SJSA1 (cell line): ENCODE measurements around the gene DLG2. TPM values are rescaled to one million over a fixed set of nuclear protein-coding genes. Genes with fewer than 3 reads are reported as not detected.

Experiments used
- DNase-seq, 2 experiments: peaks; one replicate each; pipeline ENCODE4 v3.0.0-alpha.2; 2015 to 2020; ENCODE audit warnings: low spot score in 2 of 2, low read depth in 1 of 2
- H3K27ac ChIP-seq: fragments of 250-450 bp; sonication (Bioruptor Pico); 2 replicates; pipeline ENCODE4 v1.5.1; 2020; ENCODE audit warnings: mild to moderate bottlenecking, moderate library complexity
- H3K27me3 ChIP-seq: fragments of 250-450 bp; sonication (Bioruptor Pico); replicated peaks from 2 replicates; pipeline ENCODE4 v1.5.1; 2020; ENCODE audit warnings: mild to moderate bottlenecking, moderate library complexity
- H3K36me3 ChIP-seq: fragments of 250-450 bp; sonication (Bioruptor Pico); 2 replicates; pipeline ENCODE4 v1.5.1; 2020; ENCODE audit warnings: mild to moderate bottlenecking
- H3K4me1 ChIP-seq: fragments of 250-450 bp; sonication (Bioruptor Pico); replicated peaks from 2 replicates; pipeline ENCODE4 v1.6.1; 2021; ENCODE audit warnings: mild to moderate bottlenecking
- H3K4me3 ChIP-seq: fragments of 250-450 bp; sonication (Bioruptor Pico); 2 replicates; pipeline ENCODE4 v1.5.1; 2020; ENCODE audit warnings: mild to moderate bottlenecking
- H3K9me3 ChIP-seq: fragments of 250-450 bp; sonication (Bioruptor Pico); replicated peaks from 2 replicates; pipeline ENCODE4 v1.5.1; 2020; ENCODE audit warnings: mild to moderate bottlenecking
- total RNA-seq: library from RNA; depleted of rRNA; stranded (reverse); fragments of >200 nt; shearing (Covaris generic); gene quantifications from 2 replicates; pipeline ENCODE4 v1.2.3, GENCODE V29; 2014

DLG2 gene
- total RNA-seq, 1 experiment from 2014 or later = 0.13 TPM

DNA sequence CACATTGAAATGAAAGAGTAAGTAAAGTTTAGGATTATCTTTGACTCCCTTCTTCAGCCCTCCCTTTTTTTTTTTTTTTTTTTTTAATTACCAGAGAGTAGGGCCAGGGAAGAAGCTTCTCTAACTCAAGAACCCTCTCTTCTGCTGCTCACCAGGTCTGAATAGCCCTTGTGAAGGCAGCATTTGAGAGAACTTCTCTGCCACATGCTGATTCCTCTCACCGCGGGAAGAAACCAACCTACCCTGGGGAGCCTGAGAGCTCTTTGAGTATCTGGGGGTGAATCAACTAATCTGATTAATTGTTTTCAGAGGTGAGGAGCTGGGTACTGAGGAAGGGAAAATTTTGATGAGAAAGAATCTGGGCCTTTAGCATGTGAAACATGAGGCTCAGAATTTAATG is 1906.5 kb downstream of the DLG2 start:
- no peaks in the 10 kb centered on the region for H3K36me3 ChIP-seq
- no peaks in the 10 kb centered on the region for H3K9me3 ChIP-seq
- no peak overlapping the region for H3K27ac ChIP-seq
- H3K27me3 ChIP-seq = no peaks in the 10 kb centered on the region
- no peaks in the 10 kb centered on the region for H3K4me1 ChIP-seq
- no peak for DNase-seq
- H3K4me3 ChIP-seq = no peak overlapping the region

DNA sequence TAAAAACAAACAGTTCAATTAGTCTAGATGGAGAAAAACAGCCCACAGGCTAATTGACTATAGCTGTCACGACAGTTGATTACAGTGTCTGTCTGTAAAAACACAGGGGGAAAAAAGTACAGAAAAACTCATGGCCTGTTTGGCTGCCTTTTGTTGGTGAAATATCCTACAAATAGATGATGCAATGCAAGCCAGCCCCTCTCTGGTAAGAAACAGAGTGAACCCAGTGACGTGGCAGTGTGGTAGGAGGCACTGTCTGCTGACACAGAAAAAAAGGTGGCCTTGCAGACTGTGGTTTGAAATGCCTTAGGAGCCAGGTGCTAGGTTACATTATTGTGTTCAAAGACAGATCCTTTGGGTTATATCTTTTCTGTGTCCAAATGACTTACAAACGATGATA is 1909.6 kb downstream of the DLG2 start:
- Histone ChIP-seq H3K4me1 (no peaks in the 10 kb centered on the region), H3K4me3 (no peak overlapping the region), H3K27ac (no peak overlapping the region), H3K9me3 (no peaks in the 10 kb centered on the region), H3K36me3 (no peaks in the 10 kb centered on the region), H3K27me3 (no peaks in the 10 kb centered on the region)
- DNase-seq = no peak

DNA sequence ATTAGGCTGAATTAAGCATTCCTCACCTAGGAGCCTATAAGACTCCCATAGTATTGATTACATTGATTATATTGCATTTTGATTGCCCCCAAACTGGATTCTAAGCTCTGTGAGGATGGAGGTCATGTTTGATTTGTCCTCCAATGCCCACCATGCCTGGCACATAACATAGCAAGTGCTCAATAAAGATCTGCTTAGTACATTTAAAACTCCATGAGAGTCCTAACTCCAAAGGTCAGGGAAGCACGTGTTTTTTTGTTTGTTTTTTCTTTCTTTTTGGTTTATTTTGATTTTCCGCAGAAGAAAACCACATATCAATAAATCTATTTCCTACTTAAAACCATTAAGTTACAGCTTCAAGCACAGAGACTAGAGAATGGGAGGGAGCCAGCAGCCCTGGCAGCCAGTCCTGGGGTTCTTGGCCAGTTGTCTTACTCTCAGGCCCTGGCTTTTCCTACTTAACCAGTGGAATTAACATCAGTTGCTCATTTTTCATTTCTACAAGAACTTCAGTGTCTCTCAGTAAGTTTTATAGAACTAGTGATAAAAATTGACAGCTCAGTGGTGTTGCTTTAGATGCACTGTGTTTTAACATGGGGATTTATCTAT is 1911.1 kb downstream of the DLG2 start:
- Histone ChIP-seq H3K4me3 (no peak overlapping the region), H3K36me3 (no peaks in the 10 kb centered on the region), H3K4me1 (no peaks in the 10 kb centered on the region), H3K9me3 (no peaks in the 10 kb centered on the region), H3K27ac (no peak overlapping the region), H3K27me3 (no peaks in the 10 kb centered on the region)
- no peak for DNase-seq

DNA sequence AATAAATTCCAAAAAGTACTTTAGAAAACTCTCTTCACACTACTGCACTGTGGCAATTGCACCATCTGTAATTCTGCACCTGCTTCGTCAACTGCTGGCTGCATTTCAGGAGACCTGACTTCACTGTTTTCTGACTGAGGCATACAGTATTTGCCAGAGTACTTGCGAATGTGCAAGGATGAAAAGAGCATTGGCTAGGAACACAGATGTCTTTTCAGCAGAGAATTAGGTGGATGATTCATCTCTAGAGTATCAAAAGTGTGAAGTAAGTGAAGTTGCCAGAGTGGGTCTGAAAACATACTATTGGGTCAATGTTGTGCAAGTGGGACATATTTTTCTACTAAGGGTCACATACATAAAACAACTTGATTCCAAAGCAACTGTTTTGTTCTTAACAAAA is 1913.4 kb downstream of the DLG2 start:
- H3K36me3 ChIP-seq = no peaks in the 10 kb centered on the region
- H3K4me3 ChIP-seq = no peak overlapping the region
- no peaks in the 10 kb centered on the region for H3K27me3 ChIP-seq
- no peak for DNase-seq
- H3K9me3 ChIP-seq = no peaks in the 10 kb centered on the region
- H3K4me1 ChIP-seq = no peaks in the 10 kb centered on the region
- no peak overlapping the region for H3K27ac ChIP-seq

DNA sequence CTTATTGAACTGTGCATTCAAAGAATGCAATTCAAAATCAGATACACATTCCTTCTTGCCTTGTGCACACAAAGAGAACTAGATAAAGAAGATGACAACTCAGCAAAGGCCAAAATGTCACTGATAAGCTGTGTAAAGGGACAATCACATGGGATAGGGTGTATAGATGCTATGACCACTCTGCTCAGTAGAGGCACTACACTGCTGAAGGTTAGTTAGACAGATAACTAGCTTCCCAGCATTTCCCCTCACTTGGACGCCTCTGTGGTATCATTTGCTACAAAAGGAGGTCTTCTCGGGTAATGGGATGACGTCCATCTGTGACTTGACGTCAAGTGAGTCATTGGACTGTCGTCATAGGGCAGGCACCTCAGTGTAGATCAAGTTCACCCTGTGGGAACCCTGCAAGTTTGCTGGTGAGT is 1916.0 kb downstream of the DLG2 start:
- Histone ChIP-seq H3K4me3 (no peak overlapping the region), H3K27ac (no peak overlapping the region), H3K27me3 (no peaks in the 10 kb centered on the region), H3K4me1 (no peaks in the 10 kb centered on the region), H3K36me3 (no peaks in the 10 kb centered on the region), H3K9me3 (no peaks in the 10 kb centered on the region)
- DNase-seq = no peak

DNA sequence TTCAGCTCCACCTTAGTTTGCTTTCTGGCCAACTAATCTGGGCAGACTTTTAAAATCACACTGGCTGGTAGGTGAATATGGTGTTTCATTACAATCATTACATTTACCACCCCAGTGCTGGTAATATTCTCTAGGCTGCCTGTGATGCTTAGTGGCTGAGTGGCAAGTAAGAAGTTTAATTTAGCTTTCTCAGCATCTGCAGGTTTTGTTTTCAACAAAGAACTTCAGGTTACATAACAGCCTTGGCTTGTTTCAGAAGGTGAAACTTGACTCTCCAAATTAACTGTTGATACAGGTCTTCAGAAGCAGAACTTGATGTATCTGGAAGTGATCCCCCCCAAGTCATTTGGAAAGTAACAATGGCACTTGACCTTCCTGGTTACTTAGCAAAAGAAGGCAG is 1917.7 kb downstream of the DLG2 start:
- no peak overlapping the region for H3K4me3 ChIP-seq
- no peak for DNase-seq
- H3K27me3 ChIP-seq = no peaks in the 10 kb centered on the region
- no peak overlapping the region for H3K27ac ChIP-seq
- no peaks in the 10 kb centered on the region for H3K4me1 ChIP-seq
- no peaks in the 10 kb centered on the region for H3K36me3 ChIP-seq
- H3K9me3 ChIP-seq = no peaks in the 10 kb centered on the region

DNA sequence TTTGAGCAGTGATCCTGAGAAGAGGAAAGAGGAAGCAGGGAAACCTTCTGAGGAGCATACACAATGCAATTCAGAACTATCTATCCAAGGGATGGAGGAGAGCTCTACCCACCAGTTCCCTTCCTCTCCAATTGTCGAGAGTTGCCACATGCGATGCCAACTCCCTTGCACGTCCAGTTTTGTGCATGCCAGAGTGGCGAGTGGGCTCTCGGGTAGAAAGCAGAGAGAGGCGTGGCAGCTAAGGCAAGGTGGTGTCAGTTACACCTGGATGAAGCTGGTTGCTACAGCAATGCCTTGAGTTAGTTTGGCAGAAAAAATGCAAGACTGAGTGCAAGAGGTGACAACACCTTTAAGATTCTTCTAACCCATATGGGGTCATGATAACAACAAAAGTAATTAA is 1920.6 kb downstream of the DLG2 start:
- no peak overlapping the region for H3K4me3 ChIP-seq
- no peaks in the 10 kb centered on the region for H3K27me3 ChIP-seq
- H3K36me3 ChIP-seq = no peaks in the 10 kb centered on the region
- H3K9me3 ChIP-seq = no peaks in the 10 kb centered on the region
- no peaks in the 10 kb centered on the region for H3K4me1 ChIP-seq
- no peak overlapping the region for H3K27ac ChIP-seq
- DNase-seq = no peak

DNA sequence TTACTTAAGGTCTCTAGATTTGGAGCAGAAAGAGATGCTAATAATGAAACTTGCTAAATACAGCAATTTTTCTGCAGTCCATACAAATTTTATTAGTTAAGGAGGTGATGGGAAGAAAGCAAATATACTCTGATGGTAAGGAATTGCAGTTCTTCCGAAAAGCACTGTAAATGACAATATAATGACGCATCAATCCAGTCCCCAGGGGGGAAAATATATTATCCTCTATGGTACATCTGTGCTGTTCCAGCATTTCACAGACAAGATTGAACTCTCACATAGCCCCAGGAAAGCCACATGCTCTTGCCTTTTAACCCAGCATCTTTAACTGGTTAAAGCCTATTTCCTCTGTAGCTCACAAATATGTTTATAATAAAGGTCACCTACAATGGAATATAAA is 1924.3 kb downstream of the DLG2 start:
- Histone ChIP-seq H3K27me3 (no peaks in the 10 kb centered on the region), H3K9me3 (no peaks in the 10 kb centered on the region), H3K36me3 (no peaks in the 10 kb centered on the region), H3K4me1 (no peaks in the 10 kb centered on the region), H3K4me3 (no peak overlapping the region), H3K27ac (no peak overlapping the region)
- DNase-seq = no peak

DNA sequence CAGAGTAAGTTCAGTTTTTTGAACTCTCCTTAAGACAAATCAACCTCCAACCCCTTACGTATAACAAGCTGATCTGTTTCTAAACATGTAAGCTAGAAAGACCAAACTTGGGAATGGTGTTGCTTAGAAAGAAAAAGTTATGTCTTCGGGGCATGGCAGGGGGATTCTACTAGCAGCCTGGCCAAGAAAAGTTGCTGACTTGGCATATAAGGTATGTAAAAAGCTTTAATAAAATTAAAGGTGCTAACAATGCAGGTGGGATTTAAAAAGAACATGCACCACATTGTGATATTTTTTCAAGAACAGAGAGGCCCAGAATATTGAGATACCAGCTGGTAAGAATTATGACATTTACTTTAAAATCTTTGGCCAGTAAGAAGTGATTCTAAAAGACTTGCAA is 1929.6 kb downstream of the DLG2 start:
- no peak overlapping the region for H3K4me3 ChIP-seq
- DNase-seq = no peak

DNA sequence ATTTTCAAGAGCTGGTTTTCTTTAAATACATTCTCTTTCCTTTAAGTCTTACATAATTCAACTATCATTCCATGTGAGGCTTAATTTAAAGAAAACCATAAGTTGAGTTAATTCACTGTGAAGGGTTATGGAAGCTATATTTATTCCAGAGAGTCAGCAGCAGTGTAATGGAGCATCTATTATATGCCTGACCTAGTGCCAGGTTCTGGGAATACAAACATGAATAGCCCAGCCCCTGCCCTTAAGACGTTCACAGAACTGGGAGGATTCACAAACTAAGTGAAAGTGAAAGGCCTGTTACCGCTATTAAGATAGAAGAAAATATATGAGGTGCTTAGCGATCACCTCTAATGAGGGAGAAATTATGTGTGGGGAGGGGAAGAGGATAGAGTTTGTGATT is 1932.1 kb downstream of the DLG2 start:
- H3K27me3 ChIP-seq = no peaks in the 10 kb centered on the region
- H3K27ac ChIP-seq = no peak overlapping the region
- DNase-seq = no peak
- no peaks in the 10 kb centered on the region for H3K9me3 ChIP-seq
- no peak overlapping the region for H3K4me3 ChIP-seq
- H3K4me1 ChIP-seq = no peaks in the 10 kb centered on the region
- H3K36me3 ChIP-seq = no peaks in the 10 kb centered on the region

More for the DNA sequence above, 1929.6 kb downstream of the DLG2 start:
- Histone ChIP-seq H3K27me3 (no peaks in the 10 kb centered on the region), H3K36me3 (no peaks in the 10 kb centered on the region), H3K4me1 (no peaks in the 10 kb centered on the region), H3K9me3 (no peaks in the 10 kb centered on the region), H3K27ac (no peak overlapping the region)

DNA sequence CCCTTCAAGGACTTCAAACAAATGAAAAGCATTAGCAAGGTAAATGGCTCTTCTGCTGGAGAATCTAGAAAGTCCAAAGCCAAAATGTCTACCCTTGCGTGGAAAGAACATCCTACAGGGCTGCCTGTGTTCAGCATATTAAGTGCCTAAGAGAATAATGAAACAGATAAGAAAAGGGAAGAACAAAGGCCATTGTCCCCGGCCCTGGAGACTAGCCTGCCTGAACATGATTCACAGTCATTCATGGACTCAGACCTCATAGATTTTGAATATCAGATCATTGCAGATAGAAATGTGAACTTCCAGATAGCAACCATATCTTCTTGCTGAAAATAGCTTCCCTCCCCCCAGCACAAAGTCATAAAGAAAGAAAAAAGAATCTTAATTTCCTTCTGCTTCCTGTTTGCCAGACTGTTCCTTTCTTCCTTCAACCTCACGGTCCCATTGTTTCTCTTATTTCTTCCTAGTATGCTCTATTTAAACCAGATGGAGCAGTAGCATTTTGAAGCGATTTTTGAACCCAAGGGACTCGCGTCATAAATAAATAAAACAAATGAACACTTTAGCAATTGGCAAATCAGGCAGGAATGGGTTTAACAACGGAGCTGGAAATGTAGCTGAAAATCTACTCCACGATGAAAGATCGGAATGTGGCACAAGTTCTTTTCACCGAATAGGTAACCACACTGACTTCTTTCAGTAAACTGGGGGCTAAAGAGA is 1932.8 kb downstream of the DLG2 start:
- Histone ChIP-seq H3K36me3 (no peaks in the 10 kb centered on the region), H3K4me3 (no peak overlapping the region), H3K27ac (no peak overlapping the region), H3K9me3 (no peaks in the 10 kb centered on the region), H3K27me3 (no peaks in the 10 kb centered on the region), H3K4me1 (no peaks in the 10 kb centered on the region)
- no peak for DNase-seq

DNA sequence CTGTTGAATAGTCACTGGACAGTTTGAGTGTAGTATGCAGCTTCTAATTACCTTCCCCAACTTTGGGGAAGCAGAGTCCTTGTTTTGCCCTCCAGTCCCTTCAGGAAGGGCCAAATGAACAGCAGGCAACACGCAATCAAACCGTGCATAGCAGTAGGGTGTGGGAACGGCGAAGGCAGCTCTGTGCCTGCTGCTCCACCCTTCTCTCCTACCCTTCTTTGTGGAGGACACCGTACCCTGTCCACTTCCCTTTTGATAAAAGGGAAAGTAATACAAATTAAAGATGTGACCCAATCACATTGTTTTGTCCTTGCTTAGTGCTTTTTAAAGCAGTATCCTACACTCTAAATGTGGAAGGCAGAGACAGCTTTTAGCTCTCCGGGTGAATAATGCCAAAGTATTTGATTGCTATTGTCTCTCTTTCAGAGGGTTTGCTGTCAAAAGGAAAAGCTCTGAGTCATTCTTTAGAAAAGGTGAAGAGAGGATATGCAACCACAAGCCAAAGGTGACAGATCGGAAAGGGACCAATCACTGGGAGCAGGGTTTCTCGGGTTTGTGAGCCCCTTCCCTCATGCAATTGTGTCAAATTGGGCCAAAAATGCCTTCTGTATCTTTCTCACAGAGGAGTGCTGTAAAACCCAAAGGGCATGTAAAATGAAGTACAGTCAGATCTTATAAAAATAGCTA is 1933.7 kb downstream of the DLG2 start:
- no peaks in the 10 kb centered on the region for H3K27me3 ChIP-seq
- H3K4me1 ChIP-seq = no peaks in the 10 kb centered on the region
- no peaks in the 10 kb centered on the region for H3K9me3 ChIP-seq
- H3K4me3 ChIP-seq = no peak overlapping the region
- no peaks in the 10 kb centered on the region for H3K36me3 ChIP-seq
- no peak overlapping the region for H3K27ac ChIP-seq
- DNase-seq = no peak

DNA sequence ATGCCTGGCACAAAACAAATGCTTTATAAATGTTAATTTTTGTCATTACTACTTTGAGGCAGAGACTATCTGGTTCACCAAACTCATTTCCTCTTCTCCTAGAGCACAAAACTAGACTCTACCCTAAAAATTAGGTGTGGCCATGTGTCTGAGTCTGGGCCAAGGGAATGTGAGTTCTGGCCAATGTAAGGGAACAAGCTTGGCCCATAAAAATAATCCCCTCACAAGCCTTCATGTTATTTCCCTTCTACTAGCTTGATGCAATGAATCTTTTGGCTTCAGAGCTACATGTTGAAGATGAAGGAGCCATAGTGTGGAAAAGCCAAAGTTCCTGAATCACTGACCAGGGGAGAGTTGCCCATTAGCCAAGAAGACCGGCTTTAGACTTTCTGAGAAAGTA is 1934.5 kb downstream of the DLG2 start:
- Histone ChIP-seq H3K4me3 (no peak overlapping the region), H3K36me3 (no peaks in the 10 kb centered on the region), H3K9me3 (no peaks in the 10 kb centered on the region), H3K4me1 (no peaks in the 10 kb centered on the region), H3K27ac (no peak overlapping the region), H3K27me3 (no peaks in the 10 kb centered on the region)
- no peak for DNase-seq

DNA sequence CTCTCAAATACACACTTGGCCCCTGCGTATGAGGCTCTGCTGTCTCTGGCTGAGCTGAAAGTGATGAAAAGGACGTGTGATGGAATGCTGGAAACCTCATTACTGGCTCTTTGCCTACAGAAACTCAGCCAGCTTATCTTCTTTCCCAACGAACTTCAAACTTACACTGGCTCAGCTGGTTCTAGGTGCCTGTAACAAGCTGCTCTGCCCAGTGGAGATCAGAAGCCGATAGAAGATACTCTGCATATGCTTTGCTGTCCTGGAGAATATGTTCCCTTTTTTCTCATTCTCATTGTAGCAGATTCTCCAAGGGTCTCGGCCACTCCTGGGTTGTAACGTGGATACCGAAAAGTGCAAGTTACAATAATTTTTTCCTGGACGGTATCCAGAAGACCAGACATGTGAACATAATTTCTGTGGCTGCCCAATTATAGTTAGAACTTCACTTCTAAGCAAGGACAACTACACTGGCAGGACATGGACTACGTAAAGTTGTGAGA is 1935.6 kb downstream of the DLG2 start:
- DNase-seq = no peak

More for the DNA sequence above, 1935.6 kb downstream of the DLG2 start:
- Histone ChIP-seq H3K9me3 (no peaks in the 10 kb centered on the region), H3K27me3 (no peaks in the 10 kb centered on the region), H3K36me3 (no peaks in the 10 kb centered on the region), H3K4me1 (no peaks in the 10 kb centered on the region), H3K27ac (no peak overlapping the region), H3K4me3 (no peak overlapping the region)
